Stimulated activated CD4-positive, alpha-beta T cell treated with anti-CD3 and anti-CD28 coated beads, Interleukin-12 subunit alpha, Interleukin-12 subunit beta, amount 100 ng/mL, for 24 hours (primary cell): ENCODE results near the gene SGCE.

Experiments used
- DNase-seq, 2 experiments: peaks; one replicate each; pipeline ENCODE4 v3.0.0-alpha.2; 2020; ENCODE audit warnings: low read depth in 2 of 2

Gene SGCE

GRCh38 chr7:94575646-94576045 lies 80.3 kb downstream of the SGCE start:
- DNase-seq: no peak

DNA sequence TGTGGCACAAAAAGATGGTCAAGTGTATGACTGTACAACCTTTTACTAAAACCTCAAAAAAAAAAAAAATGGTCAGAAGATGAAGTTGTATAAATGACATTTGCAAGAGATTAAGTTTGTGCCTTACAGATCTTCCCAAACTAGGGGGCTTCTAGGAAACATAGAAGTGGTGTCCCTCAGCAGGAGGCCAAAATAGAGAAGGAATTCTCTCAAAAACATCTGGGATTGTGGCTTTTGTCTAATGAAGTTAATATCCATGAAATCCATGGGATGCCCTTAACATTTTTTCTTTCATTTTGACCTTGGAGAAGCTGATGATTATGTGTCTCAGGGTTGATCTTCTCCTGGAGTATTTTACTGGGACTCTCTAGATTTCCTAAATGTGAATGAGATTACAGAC lies 84.1 kb downstream of the SGCE start:
- no peak for DNase-seq

- no peak for DNase-seq
These were observed 88.5 kb downstream of the SGCE start for GRCh38 chr7:94567396-94567795.

DNA sequence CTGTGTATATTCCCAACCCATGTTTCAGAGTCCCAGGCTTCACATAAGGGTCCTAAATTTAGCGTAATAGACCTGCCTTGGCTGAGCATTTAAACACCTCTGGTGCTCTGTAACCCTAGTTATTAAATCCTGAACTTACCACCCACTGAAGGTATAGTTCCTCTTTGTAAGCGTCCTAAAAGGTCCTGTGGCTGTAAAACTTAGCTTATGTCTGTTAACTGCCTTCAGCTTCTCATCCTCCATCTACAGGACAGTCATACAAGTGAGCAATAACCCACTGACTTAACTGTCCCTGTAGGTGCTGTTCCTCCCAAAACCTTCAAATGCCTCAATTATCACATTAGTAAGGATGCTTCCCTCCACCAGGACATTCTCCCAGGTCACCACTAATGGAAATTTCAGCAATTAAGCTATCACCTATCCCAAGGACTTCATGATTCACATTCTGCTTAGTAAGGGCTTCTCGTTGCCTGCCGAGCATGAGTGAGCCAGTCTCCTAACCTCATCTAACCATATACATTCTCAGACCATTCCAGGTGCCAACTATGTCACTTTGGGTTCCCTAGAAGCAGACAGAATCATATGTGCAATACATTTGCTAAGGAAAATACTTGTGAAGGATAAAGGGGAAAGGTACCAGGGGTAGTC lies 90.6 kb downstream of the SGCE start:
- DNase-seq: no peak

- DNase-seq: no peak
These were observed 93.4 kb downstream of the SGCE start for GRCh38 chr7:94562525-94562924.

DNA sequence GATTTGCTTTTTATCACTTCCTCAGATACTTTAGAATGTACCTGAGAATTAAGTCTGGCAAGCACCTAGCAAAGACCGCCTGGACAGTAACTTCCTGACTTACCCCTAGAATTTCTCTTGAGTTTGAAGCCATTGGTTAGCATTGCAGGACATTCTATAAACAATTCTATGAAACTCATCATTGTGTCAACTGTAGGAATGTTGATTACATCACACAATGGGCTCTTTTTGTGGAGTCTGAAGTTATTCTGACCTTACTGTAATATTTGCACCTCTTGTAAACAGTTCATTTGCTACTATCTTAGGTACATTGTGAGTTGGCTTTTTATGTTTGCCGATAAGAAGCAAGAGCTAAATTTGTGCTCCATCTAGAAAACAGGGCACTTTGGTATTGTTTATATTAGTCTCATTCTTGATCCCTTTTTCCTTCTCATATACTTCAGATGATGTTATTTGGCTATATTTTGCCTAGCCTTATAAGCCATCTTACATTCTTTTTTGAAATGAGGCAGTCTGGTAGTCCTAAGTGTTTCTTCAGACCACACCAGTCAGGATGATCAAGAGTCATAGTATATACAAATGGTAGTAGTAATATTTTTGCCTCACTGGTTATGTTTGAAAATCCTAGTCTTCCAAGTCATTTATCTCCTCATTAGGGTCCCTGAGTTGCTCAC lies 94.0 kb downstream of the SGCE start:
- no peak for DNase-seq

DNA sequence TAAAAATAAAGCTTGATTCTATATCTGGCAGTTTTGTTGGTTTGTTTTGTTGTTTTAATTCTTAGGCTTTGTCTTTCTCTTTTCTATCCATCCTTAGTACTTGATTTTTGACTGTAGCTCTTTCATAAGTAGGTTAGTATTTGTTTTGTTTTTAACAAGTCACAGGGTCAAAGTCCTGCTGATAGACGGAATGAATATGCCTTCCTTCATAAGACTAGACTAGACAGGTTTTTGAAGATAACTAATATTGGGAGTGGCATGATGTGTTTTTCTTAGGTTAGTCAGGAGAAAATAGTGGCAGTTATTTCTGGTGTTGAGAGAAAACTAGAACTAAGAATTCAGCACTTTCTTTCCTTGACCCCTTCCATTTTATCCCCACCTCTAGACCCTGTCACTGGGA lies 96.0 kb downstream of the SGCE start:
- DNase-seq: no peak

DNA sequence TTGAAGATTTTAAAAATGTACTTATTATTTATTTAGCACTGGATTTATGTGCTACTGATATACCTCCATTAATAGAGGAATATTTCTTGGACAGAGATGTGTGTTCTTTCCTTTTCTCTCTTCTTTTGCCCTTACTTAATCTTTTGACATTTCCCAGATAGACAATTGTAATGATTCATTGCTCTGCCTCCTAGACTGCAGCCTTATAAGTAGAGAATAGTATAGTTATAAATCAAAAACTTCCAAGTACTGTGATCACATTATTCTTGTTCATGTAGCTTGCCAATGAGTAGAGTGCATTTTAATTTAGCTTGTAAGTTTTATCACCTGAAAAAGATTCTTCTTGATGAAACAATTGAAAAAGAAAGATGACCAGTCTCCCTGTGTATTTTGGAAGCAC lies 98.7 kb downstream of the SGCE start:
- no peak for DNase-seq

GRCh38 chr7:94556028-94556427 lies 99.9 kb downstream of the SGCE start:
- no peak for DNase-seq

DNA sequence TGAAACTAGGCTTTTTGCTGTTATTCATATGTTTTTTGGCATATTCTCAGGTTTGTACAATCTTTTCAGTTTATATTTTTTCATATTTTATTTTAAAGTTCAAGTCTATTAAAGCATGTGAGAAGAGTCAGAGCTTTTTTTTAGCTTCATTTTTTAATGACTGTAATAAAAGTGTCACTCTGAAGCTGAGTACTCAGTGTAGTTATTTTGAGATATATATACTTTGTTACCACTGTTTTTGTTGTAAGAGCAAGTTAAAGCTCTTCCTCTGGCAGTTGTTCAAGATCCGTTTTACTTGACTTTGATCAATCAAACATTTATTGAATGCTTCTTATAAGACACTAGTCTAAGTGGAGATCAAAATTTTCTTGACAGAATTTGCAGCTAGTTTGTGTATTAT lies 108.8 kb downstream of the SGCE start:
- no peak for DNase-seq

DNA sequence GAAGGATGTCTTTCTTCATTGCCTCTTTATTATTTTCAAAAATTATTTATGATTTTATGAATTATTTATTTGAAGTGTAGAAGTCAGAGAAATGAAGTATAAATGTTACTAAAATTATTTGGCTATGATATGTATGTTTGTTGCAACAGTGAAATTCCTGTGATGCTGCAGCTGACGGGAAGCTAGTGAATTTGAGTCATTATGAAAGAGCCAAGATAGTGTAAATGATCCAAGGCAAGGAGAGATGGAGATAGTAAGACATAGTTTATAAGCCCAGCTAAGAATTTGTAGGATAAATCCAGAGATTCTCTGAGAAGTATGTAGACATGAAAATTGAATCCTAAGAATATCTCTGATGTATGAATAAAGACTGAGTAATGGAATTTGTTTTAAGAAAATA lies 115.5 kb downstream of the SGCE start:
- no peak for DNase-seq
